HepG2 (cell line): Measurements from ENCODE around the gene CER1. TPM values are rescaled to one million over a fixed set of nuclear protein-coding genes. Genes with fewer than 3 reads are reported as not detected.

Experiments
- ATAD3A ChIP-seq: sonication (generic); formaldehyde crosslinking; IDR thresholded peaks from 2 replicates; pipeline ENCODE4 v1.4.0; 2020; ENCODE audit warnings: missing genetic modification reagents
- ATF7 ChIP-seq, 2 experiments: fragments of 450-650 bp in 1 of 2; sonication (generic) in 1 of 2; formaldehyde crosslinking in 1 of 2; IDR thresholded peaks; 2 replicates each; pipeline versions ENCODE4 v1.4.0 to v1.6.1; 2016 to 2020; ENCODE audit warnings: antibody characterized with exemption in 1 of 2, mild to moderate bottlenecking in 1 of 2, missing genetic modification reagents in 1 of 2
- CAMTA2 ChIP-seq: sonication (generic); formaldehyde crosslinking; IDR thresholded peaks from 2 replicates; pipeline ENCODE4 v1.4.0; 2020; ENCODE audit warnings: mild to moderate bottlenecking, missing genetic modification reagents, borderline replicate concordance
- CBX5 ChIP-seq: sonication (generic); formaldehyde crosslinking; IDR thresholded peaks from 2 replicates; pipeline ENCODE4 v1.4.0; 2020; ENCODE audit warnings: missing genetic modification reagents, borderline replicate concordance
- FOXK2 ChIP-seq: fragments of 450-650 bp; IDR thresholded peaks from 2 replicates; pipeline ENCODE4 v1.6.1; 2016
- GABPA ChIP-seq, 2 experiments: IDR thresholded peaks; 2 replicates each; pipeline ENCODE4 v1.6.1; 2011 to 2016; ENCODE audit warnings: low read depth in 2 of 2, low read length in 1 of 2, missing biosample characterization in 1 of 2, missing genetic modification characterization in 1 of 2
- HIVEP1 ChIP-seq: sonication (generic); formaldehyde crosslinking; IDR thresholded peaks from 2 replicates; pipeline ENCODE4 v1.4.0; 2020; ENCODE audit warnings: mild to moderate bottlenecking, missing genetic modification reagents
- HOXA9 ChIP-seq: sonication (generic); formaldehyde crosslinking; IDR thresholded peaks from 2 replicates; pipeline ENCODE4 v1.8.1; 2022; ENCODE audit warnings: missing genetic modification reagents, mild to moderate bottlenecking, moderate library complexity, borderline replicate concordance
- NFKBIZ ChIP-seq: IDR thresholded peaks from 2 replicates; pipeline ENCODE4 v1.6.1; 2018; ENCODE audit warnings: missing genetic modification reagents, missing compliant biosample characterization
- NR2F1 ChIP-seq, 2 experiments: fragments of 450-650 bp in 1 of 2; formaldehyde crosslinking in 1 of 2; IDR thresholded peaks; 2 replicates each; pipeline versions ENCODE4 v1.5.0 to v1.6.1; 2016 to 2020; ENCODE audit warnings: mild to moderate bottlenecking in 1 of 2, missing compliant biosample characterization in 1 of 2, missing genetic modification reagents in 1 of 2, moderate library complexity in 1 of 2
- PHF20 ChIP-seq: sonication (generic); formaldehyde crosslinking; IDR thresholded peaks from 2 replicates; pipeline ENCODE4 v1.5.0; 2020; ENCODE audit warnings: mild to moderate bottlenecking, missing genetic modification reagents
- SP5 ChIP-seq: IDR thresholded peaks from 2 replicates; pipeline ENCODE4 v1.6.1; 2016; ENCODE audit warnings: low read depth, borderline replicate concordance
- SRSF4 ChIP-seq: fragments of 200-400 bp; formaldehyde crosslinking; IDR thresholded peaks from one replicate; pipeline ENCODE4 v1.6.1; 2018; ENCODE audit warnings: mild to moderate bottlenecking, low read depth, low read length, moderate library complexity; ENCODE audit not compliant: poor library complexity, severe bottlenecking
- TCF7 ChIP-seq: sonication (generic); IDR thresholded peaks from 2 replicates; pipeline ENCODE4 v1.6.1; 2016; ENCODE audit warnings: antibody characterized with exemption, low read depth
- XBP1 ChIP-seq: sonication (generic); formaldehyde crosslinking; IDR thresholded peaks from 2 replicates; pipeline ENCODE4 v1.5.0; 2020; ENCODE audit warnings: missing genetic modification reagents
- ZFP36L1 ChIP-seq: sonication (generic); formaldehyde crosslinking; IDR thresholded peaks from 2 replicates; pipeline ENCODE4 v1.8.0; 2022; ENCODE audit warnings: mild to moderate bottlenecking, missing genetic modification reagents, moderate library complexity
- ZFP82 ChIP-seq: sonication (generic); formaldehyde crosslinking; IDR thresholded peaks from 2 replicates; pipeline ENCODE4 v1.5.1; 2020; ENCODE audit warnings: mild to moderate bottlenecking, missing genetic modification reagents, borderline replicate concordance
- ZNF138 ChIP-seq: sonication (generic); formaldehyde crosslinking; IDR thresholded peaks from 2 replicates; pipeline ENCODE4 v1.5.0; 2020; ENCODE audit warnings: mild to moderate bottlenecking, low read depth, missing genetic modification reagents
- ZNF235 ChIP-seq: sonication (generic); formaldehyde crosslinking; IDR thresholded peaks from 2 replicates; pipeline ENCODE4 v1.8.1; 2023; ENCODE audit warnings: mild to moderate bottlenecking, missing genetic modification reagents, borderline replicate concordance
- ZNF460 ChIP-seq: sonication (generic); formaldehyde crosslinking; IDR thresholded peaks from 2 replicates; pipeline ENCODE4 v1.5.1; 2020; ENCODE audit warnings: missing genetic modification reagents, mild to moderate bottlenecking, borderline replicate concordance
- ZNF788 ChIP-seq: sonication (generic); formaldehyde crosslinking; IDR thresholded peaks from 2 replicates; pipeline ENCODE4 v1.5.0; 2020; ENCODE audit warnings: mild to moderate bottlenecking, missing genetic modification reagents, borderline replicate concordance
- ZSCAN21 ChIP-seq: sonication (generic); formaldehyde crosslinking; IDR thresholded peaks from 2 replicates; pipeline ENCODE4 v1.8.0; 2022; ENCODE audit warnings: mild to moderate bottlenecking, missing genetic modification reagents, moderate library complexity, borderline replicate concordance
- polyA plus RNA-seq, 8 experiments: library from polyadenylated mRNA; depleted of rRNA in 3 of 8; stranded (reverse) in 7 of 8; unstranded in 1 of 8; fragments of >200 nt; fragmentation: Illumina TruSeq in 4 of 8; extraction: Trizol in 4 of 8; gene quantifications; 2 replicates each; pipeline versions ENCODE4 v1.2.1 to v1.2.3, GENCODE V29; 2011 to 2016; ENCODE audit warnings: low read depth in 4 of 8, missing spikeins in 1 of 8, mixed read lengths in 1 of 8; ENCODE audit not compliant: insufficient read depth in 1 of 8
- total RNA-seq, 5 experiments: library from RNA; depleted of rRNA; stranded (reverse); fragments of >200 nt; fragmentation: Illumina TruSeq; extraction: Trizol; gene quantifications; 2 replicates each; pipeline ENCODE4 v1.2.3, GENCODE V29; 2016; ENCODE audit warnings: low read depth in 1 of 5
- TF ChIP-seq, protein P1 (sequence below): sonication (generic); formaldehyde crosslinking; IDR thresholded peaks from 2 replicates; pipeline ENCODE4 v1.8.0; 2022; ENCODE audit warnings: mild to moderate bottlenecking, missing genetic modification reagents, borderline replicate concordance
- TF ChIP-seq, protein P2 (sequence below): sonication (generic); formaldehyde crosslinking; IDR thresholded peaks from 2 replicates; pipeline ENCODE4 v1.5.0; 2020; ENCODE audit warnings: mild to moderate bottlenecking, missing genetic modification reagents
- TF ChIP-seq, protein P3 (sequence below): sonication (generic); formaldehyde crosslinking; conservative IDR thresholded peaks from 2 replicates; pipeline ENCODE4 v1.4.0; 2020; ENCODE audit warnings: missing genetic modification reagents

The CER1 gene
- total and polyA plus RNA-seq, 2 of the 13 experiments (the other 11 are each of a cell fraction or from before 2014, with no cell fraction given) = 0.18 TPM; not detected in 1

DNA sequence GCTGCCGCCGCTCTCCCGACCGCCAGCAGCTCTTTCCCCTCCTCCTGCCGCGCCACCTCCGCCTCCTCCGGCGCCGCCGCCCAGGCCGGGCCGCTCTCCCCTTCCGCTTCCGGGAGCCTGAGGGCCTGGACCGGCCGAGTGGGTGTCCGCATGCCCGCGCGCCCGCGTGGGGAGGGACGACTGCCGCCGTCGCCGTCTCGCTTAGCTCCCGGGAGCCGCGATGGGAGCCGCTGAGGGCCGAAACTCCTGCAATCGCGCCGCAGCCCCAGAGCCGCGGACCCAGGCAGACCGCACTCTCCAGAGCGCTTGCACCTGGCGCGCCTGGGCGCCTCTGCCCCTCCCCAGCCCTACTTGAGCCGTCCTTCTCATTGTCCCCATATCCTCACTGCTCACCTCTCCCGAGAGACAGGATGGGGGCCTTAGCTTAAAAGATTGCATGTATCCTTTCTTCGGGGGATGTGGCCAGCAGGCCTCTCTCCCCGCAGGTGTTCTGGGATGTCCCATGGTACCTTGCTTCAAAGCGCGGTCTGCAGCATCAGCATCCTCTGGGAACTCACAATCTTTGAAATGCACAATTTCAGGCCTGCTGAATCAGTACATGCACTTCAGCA, 29.2 kb downstream of the CER1 start, which contains the start of gene ZDHHC21 (continued):
- TF ChIP-seq SRSF4 (no peak), ATF7 (IDR thresholded peaks at IDR 0.05) (no peak), ATF7 (CRISPR knock-in tag; IDR thresholded peaks at IDR 0.05) (no peak), ZFP36L1 (CRISPR knock-in tag) (no peak), XBP1 (CRISPR knock-in tag) (no peak), PHF20 (peak; percentile 88), HIVEP1 (no peak), ATAD3A (no peak), GABPA (IDR thresholded peaks at IDR 0.05; ENCODE audit: low read depth, low read length) (peak; percentile 85), GABPA (CRISPR knock-in tag; IDR thresholded peaks at IDR 0.05; ENCODE audit: low read depth) (peak; percentile 75), TCF7 (no peak), NFKBIZ (CRISPR knock-in tag) (no peak), FOXK2 (no peak), ZNF460 (no peak), ZNF138 (CRISPR knock-in tag) (peak; percentile 64; the same call in 1 of the 2 replicates), SP5 (CRISPR knock-in tag) (no peak), CBX5 (CRISPR knock-in tag) (no peak), ZNF788 (CRISPR knock-in tag) (peak; percentile 85), ZSCAN21 (CRISPR knock-in tag) (peak; percentile 45; the same call in 1 of the 2 replicates), NR2F1 (CRISPR knock-in tag; IDR thresholded peaks at IDR 0.05) (no peak), ZNF235 (CRISPR knock-in tag) (no peak), HOXA9 (CRISPR knock-in tag) (0 out of 2 replicates have a peak, but pooled peaks have one; percentile 60), ZFP82 (CRISPR knock-in tag) (peak; percentile 89), CAMTA2 (no peak)
- TF ChIP-seq, protein P1, sequence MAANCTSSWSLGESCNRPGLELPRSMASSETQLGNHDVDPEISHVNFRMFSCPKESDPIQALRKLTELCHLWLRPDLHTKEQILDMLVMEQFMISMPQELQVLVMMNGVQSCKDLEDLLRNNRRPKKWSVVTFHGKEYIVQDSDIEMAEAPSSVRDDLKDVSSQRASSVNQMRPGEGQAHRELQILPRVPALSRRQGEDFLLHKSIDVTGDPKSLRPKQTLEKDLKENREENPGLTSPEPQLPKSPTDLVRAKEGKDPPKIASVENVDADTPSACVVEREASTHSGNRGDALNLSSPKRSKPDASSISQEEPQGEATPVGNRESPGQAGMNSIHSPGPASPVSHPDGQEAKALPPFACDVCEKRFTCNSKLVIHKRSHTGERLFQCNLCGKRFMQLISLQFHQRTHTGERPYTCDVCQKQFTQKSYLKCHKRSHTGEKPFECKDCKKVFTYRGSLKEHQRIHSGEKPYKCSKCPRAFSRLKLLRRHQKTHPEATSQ = no peak
- TF ChIP-seq, protein P2, sequence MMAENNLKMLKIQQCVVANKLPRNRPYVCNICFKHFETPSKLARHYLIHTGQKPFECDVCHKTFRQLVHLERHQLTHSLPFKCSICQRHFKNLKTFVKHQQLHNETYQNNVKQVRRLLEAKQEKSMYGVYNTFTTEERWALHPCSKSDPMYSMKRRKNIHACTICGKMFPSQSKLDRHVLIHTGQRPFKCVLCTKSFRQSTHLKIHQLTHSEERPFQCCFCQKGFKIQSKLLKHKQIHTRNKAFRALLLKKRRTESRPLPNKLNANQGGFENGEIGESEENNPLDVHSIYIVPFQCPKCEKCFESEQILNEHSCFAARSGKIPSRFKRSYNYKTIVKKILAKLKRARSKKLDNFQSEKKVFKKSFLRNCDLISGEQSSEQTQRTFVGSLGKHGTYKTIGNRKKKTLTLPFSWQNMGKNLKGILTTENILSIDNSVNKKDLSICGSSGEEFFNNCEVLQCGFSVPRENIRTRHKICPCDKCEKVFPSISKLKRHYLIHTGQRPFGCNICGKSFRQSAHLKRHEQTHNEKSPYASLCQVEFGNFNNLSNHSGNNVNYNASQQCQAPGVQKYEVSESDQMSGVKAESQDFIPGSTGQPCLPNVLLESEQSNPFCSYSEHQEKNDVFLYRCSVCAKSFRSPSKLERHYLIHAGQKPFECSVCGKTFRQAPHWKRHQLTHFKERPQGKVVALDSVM = peak; percentile 48; the same call in 1 of the 2 replicates
- TF ChIP-seq, protein P3, sequence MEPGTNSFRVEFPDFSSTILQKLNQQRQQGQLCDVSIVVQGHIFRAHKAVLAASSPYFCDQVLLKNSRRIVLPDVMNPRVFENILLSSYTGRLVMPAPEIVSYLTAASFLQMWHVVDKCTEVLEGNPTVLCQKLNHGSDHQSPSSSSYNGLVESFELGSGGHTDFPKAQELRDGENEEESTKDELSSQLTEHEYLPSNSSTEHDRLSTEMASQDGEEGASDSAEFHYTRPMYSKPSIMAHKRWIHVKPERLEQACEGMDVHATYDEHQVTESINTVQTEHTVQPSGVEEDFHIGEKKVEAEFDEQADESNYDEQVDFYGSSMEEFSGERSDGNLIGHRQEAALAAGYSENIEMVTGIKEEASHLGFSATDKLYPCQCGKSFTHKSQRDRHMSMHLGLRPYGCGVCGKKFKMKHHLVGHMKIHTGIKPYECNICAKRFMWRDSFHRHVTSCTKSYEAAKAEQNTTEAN (CRISPR knock-in tag) = no peak
